PC-9 (cell line): ENCODE data around the gene COL18A1. TPM values are rescaled to one million over a fixed set of nuclear protein-coding genes. Genes with fewer than 3 reads are reported as not detected.

Experiments
- BruUV-seq: library from RNA; stranded (reverse); fragments of 400-500 nt; replicated peaks from 2 replicates; lab custom pipeline; 2021; lab: Mats Ljungman, UMichigan
- CTCF ChIA-PET: fragments of 300-600 bp; sonication (Branson Sonifier 250); formaldehyde crosslinking; loops from one replicate; lab custom pipeline; 2022; ENCODE audit warnings: antibody characterized with exemption; lab: Charles Lee
- POLR2A ChIA-PET: fragments of 300-600 bp; sonication (Branson Sonifier 250); formaldehyde crosslinking; loops from one replicate; lab custom pipeline; 2022; ENCODE audit warnings: antibody characterized with exemption; ENCODE audit not compliant: unreplicated experiment; lab: Charles Lee
- DNase-seq, 2 experiments: peaks; one replicate each; pipeline versions ENCODE4 v3.0.0 to v3.0.0-alpha.2; 2015 to 2022; ENCODE audit warnings: mixed read lengths in 1 of 2
- H2AFZ ChIP-seq: fragments of 200-600 bp; sonication (generic); 2 replicates; pipeline ENCODE4 v1.8.1; 2017; ENCODE audit warnings: antibody characterized with exemption
- H3F3A ChIP-seq: fragments of 200-600 bp; sonication (generic); 2 replicates; pipeline ENCODE4 v1.8.1; 2017; ENCODE audit warnings: antibody characterized with exemption, mild to moderate bottlenecking, low read depth; ENCODE audit not compliant: insufficient read depth
- H3K27ac ChIP-seq: fragments of 200-600 bp; sonication (generic); 2 replicates; pipeline ENCODE4 v1.6.1; 2016; ENCODE audit warnings: mixed run types
- H3K27me3 ChIP-seq: fragments of 200-600 bp; sonication (generic); 2 replicates; pipeline ENCODE4 v1.6.1; 2016; ENCODE audit warnings: low read depth, mixed run types; ENCODE audit not compliant: insufficient read depth
- H3K36me3 ChIP-seq: fragments of 200-600 bp; sonication (generic); 2 replicates; pipeline ENCODE4 v1.6.1; 2016; ENCODE audit warnings: low read depth, mixed run types
- H3K4me1 ChIP-seq: fragments of 200-600 bp; sonication (generic); replicated peaks from 2 replicates; pipeline ENCODE4 v1.6.1; 2016; ENCODE audit warnings: mixed run types; ENCODE audit not compliant: insufficient read depth
- H3K4me2 ChIP-seq: fragments of 200-600 bp; sonication (generic); 2 replicates; pipeline ENCODE4 v1.6.1; 2017; ENCODE audit warnings: mixed run types
- H3K4me3 ChIP-seq: fragments of 200-600 bp; sonication (generic); 2 replicates; pipeline ENCODE4 v1.6.1; 2016; ENCODE audit warnings: mixed run types
- H3K79me2 ChIP-seq: fragments of 200-600 bp; sonication (generic); 2 replicates; pipeline ENCODE4 v1.6.1; 2017; ENCODE audit warnings: low read depth, mixed run types
- H3K9me2 ChIP-seq: fragments of 200-600 bp; sonication (generic); 2 replicates; pipeline ENCODE4 v1.8.1; 2017; ENCODE audit warnings: mild to moderate bottlenecking; ENCODE audit not compliant: insufficient read depth
- H3K9me3 ChIP-seq: fragments of 200-600 bp; sonication (generic); 2 replicates; pipeline ENCODE4 v1.8.1; 2016; ENCODE audit warnings: low read depth; ENCODE audit not compliant: insufficient read depth
- H4K20me1 ChIP-seq: fragments of 200-600 bp; sonication (generic); 2 replicates; pipeline ENCODE4 v1.8.1; 2017; ENCODE audit not compliant: insufficient read depth
- CTCF ChIP-seq: fragments of 200-600 bp; sonication (generic); conservative IDR thresholded peaks from 2 replicates; pipeline ENCODE4 v1.6.1; 2017; ENCODE audit warnings: mixed run types, antibody characterized with exemption, mild to moderate bottlenecking, moderate library complexity
- EZH2 ChIP-seq: fragments of 200-600 bp; sonication (generic); IDR thresholded peaks from 2 replicates; pipeline ENCODE4 v1.8.0; 2017; ENCODE audit warnings: antibody characterized with exemption, low read depth
- intact Hi-C: fragments of 100-400 bp; cut with micrococcal nuclease; formaldehyde crosslinking; loops from one replicate; pipeline ENCODE4 v1.10.0; 2022; ENCODE audit not compliant: unreplicated experiment
- total RNA-seq: library from RNA; stranded (reverse); gene quantifications from 2 replicates; pipeline ENCODE4 v1.2.3, GENCODE V29; 2021

COL18A1 gene
- total RNA-seq, 1 experiment from 2014 or later: 82.4 TPM

- DNase-seq: no peak
- BruUV-seq: no TSS peak
- Histone ChIP-seq H3K9me3 (no peaks in the 10 kb centered on the region), H3K4me1 (peaks cover 16% of the 10 kb centered on the region), H3K36me3 (no peaks in the 10 kb centered on the region), H3K4me2 (no peak overlapping the region), H3K4me3 (no peak overlapping the region), H3K79me2 (no peaks in the 10 kb centered on the region), H4K20me1 (no peaks in the 10 kb centered on the region), H3F3A (peaks cover 17% of the 10 kb centered on the region; the same call in 1 of the 2 replicates), H3K9me2 (no peaks in the 10 kb centered on the region), H3K27ac (no peak overlapping the region), H3K27me3 (no peaks in the 10 kb centered on the region), H2AFZ (no peak overlapping the region)
- intact Hi-C loops: no loop called here
- no peak for TF ChIP-seq CTCF
- TF ChIP-seq EZH2: no peak
- ChIA-PET CTCF (no interaction called here), POLR2A (no interaction called here)
These were observed 70.2 kb downstream of the COL18A1 start for GRCh38 chr21:45475004-45475685.

GRCh38 chr21:45475797-45476570 lies 71.0 kb downstream of the COL18A1 start:
- no peaks in the 10 kb centered on the region for H3K79me2 ChIP-seq
- H3K27ac ChIP-seq: no peak overlapping the region
- intact Hi-C loops: no loop called here
- H3K4me2 ChIP-seq: no peak overlapping the region
- no peaks in the 10 kb centered on the region for H4K20me1 ChIP-seq
- TF ChIP-seq CTCF: no peak
- TF ChIP-seq EZH2: no peak
- H3K36me3 ChIP-seq: no peaks in the 10 kb centered on the region
- POLR2A ChIA-PET: no interaction called here
- no peak overlapping the region for H3K4me3 ChIP-seq
- no peaks in the 10 kb centered on the region for H3K9me2 ChIP-seq
- peaks cover 10% of the 10 kb centered on the region for H3K4me1 ChIP-seq
- no peak overlapping the region for H2AFZ ChIP-seq
- H3K9me3 ChIP-seq: no peaks in the 10 kb centered on the region
- peaks cover 9% of the 10 kb centered on the region; the same call in 1 of the 2 replicates for H3F3A ChIP-seq
- no TSS peak for BruUV-seq
- CTCF ChIA-PET: no interaction called here
- no peaks in the 10 kb centered on the region for H3K27me3 ChIP-seq
- no peak for DNase-seq

- no peaks in the 10 kb centered on the region for H3K79me2 ChIP-seq
- no TSS peak for BruUV-seq
- TF ChIP-seq EZH2 (no peak), CTCF (no peak)
- ChIA-PET POLR2A (no interaction called here), CTCF (no interaction called here)
- H3K4me1 ChIP-seq: peaks cover 5% of the 10 kb centered on the region
- no peaks in the 10 kb centered on the region for H3K27me3 ChIP-seq
- H4K20me1 ChIP-seq: no peaks in the 10 kb centered on the region
- no peak overlapping the region for H3K4me2 ChIP-seq
- H3K9me2 ChIP-seq: no peaks in the 10 kb centered on the region
- H3K27ac ChIP-seq: no peak overlapping the region
- H3K9me3 ChIP-seq: no peaks in the 10 kb centered on the region
- H2AFZ ChIP-seq: no peak overlapping the region
- intact Hi-C loops: no loop called here
- peaks cover 4% of the 10 kb centered on the region; the same call in 1 of the 2 replicates for H3F3A ChIP-seq
- no peak for DNase-seq
- no peak overlapping the region for H3K4me3 ChIP-seq
- H3K36me3 ChIP-seq: no peaks in the 10 kb centered on the region
These were observed 71.6 kb downstream of the COL18A1 start for GRCh38 chr21:45476582-45476981.
